Activated CD4-positive, alpha-beta T cell treated with anti-CD3 and anti-CD28 coated beads, Interleukin-2, amount 50 U/mL, for 16 hours (primary cell): ENCODE data around the gene PCDHGC5.

Experiments
- DNase-seq: peaks from one replicate; pipeline ENCODE4 v3.0.0-alpha.2; 2020

The PCDHGC5 gene

DNA sequence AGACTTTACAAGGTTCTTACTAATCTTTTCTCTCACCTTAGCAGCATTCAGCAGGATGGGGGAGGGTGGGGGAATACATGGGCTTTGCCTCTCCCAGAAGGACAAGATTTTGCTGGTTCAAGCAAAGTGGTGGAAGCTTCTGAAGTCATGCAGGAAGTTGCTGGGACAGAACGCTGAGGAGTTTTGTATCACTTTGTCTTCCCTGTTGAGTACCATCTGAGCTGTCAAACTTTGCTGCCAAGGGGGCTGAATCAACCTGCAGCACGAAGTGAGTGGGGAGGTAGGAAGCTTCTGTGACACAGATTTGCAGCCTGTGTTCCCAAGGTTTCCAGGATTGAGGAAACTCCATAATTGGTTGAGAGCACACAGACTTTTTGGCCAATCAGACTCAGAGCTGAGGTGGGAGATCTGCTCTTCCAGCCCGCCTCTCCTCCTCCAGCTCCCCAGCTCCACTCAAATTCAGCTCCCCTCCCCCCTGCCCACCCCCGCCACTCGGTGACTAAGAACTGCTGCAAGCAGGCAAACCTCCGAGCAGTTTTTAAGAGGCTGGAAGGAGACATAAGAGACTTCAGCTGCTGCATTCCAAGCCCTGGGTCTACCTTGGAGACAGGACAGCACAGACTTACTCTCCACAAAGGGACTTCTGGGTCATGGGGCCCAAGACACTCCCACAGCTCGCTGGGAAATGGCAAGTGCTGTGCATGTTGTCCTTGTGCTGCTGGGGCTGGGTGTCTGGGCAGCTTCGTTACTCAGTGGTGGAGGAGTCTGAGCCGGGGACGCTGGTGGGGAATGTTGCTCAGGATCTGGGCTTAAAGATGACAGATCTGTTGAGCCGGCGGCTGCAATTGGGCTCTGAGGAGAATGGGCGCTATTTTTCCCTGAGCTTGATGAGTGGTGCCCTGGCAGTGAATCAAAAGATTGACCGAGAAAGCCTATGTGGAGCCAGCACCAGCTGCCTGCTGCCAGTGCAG, at the start of gene PCDHGC5:
TSS of gene PCDHGC5 (plus strand) at position 491 of the 971 bp plus-strand sequence. CDS start at position 651, 160 bp downstream.
- DNase-seq = no peak

DNA sequence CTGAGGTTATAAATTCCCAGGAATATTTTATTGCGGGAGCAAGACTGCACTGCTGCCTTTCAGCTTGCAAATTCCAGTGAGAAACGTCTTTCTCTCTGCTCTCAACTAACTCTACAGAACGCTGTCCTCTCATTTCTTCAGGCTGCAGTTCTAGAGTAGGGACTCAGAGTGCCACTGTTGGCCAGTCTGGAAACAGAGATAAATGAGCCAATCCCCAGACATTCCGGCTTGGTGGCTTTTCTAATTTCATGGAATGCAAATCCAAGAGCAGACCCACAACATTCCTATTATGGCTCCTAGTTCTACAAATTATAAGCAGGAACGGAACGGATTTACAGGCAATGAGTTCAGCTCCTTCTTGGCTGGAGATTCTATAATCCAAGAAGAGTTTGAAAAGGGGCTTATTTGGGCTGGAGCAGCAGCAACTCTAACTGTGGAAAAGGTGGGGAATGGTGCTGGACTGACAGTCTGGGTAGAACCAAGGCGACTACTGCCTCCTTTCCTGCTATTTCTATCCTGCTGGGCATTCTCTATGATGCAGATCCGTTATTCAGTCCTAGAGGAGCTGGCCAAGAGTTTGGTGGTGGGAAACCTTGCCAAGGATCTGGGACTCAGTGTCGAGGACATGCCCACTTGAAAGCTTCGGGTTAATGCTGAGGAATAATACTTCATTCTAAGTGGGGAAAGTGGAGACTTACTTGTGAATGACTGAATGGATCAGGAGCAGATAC, 49.3 kb upstream of the PCDHGC5 start:
- DNase-seq = no peak

- DNase-seq = no peak
Observed at GRCh38 chr5:141440341-141440740, 48.5 kb upstream of the PCDHGC5 start.

- DNase-seq = no peak
Observed at GRCh38 chr5:141441571-141442170, 47.2 kb upstream of the PCDHGC5 start.

GRCh38 chr5:141465351-141465750, 23.5 kb upstream of the PCDHGC5 start:
- DNase-seq = no peak

DNA sequence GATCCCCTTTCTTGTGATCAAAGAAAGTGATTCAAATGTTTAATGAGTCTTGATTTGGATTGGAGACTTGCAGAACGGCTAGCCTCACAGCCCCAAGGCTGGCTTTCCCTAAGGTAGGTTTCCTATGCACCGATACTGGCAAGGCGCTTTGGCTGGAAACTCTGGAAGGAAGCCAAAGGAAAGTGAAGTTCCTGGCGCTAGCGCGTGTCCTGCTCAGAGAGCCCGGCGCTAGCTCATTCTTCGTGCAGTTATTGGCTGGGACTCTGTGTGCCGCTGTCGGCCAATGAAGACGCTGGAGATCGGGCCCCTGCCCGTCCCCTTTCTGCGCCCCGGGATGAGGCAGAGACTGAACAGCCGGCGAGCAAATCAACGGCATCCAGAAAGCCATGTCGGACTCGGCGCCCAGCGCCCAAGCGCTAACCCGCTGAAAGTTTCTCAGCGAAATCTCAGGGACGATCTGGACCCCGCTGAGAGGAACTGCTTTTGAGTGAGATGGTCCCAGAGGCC, 13.2 kb upstream of the PCDHGC5 start, which contains the start of gene PCDHGC3:
TSS of gene PCDHGC3 (plus strand) at position 342 of the 507 bp plus-strand sequence. CDS start at position 493, 151 bp downstream.
- DNase-seq = peak; percentile 42

- no peak for DNase-seq
Observed at GRCh38 chr5:141476132-141476911, 12.6 kb upstream of the PCDHGC5 start.

- DNase-seq = no peak
Observed at GRCh38 chr5:141477044-141477575, 11.8 kb upstream of the PCDHGC5 start.

GRCh38 chr5:141477815-141478214, 11.1 kb upstream of the PCDHGC5 start:
- no peak for DNase-seq

GRCh38 chr5:141478321-141478945, 10.4 kb upstream of the PCDHGC5 start:
- DNase-seq = peak; percentile 14

DNA sequence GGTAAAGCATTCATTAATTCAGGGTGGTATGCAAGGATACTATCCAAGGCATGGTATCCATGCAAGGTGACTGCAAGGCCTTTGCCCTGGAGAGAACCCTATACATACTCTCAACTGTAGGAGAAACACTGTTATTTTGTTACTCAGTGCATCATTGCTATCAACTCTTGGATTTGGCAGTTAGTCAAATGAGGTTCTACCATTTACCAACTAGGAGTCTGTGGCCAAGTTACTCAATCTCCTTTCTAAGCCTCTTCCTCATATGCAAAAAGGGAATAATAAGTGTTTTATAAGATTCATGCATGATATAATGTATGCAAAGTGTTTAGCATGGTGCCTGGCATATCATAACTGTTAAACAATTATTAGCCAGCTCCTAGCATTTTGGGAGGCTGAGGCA, 9.1 kb upstream of the PCDHGC5 start:
- DNase-seq = no peak

DNA sequence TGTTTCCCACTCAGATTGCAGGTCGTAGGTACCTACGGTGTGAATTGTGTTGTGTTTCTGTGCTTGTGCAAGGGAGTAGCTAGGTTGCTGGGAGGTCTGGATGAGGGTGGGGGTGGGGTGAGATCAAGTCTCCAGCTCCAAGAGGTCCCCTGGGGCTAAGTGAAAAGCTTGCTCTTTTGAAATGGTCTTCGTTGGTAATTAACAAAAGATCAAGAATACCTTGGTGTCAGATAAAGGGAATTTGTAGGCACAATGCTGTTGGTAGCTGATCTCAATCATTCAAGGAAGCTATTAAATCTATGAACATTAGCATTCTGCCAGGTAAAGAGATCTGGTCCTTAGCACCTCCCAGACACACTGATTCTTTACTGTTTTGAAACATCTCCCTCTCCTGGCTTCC, 5.0 kb upstream of the PCDHGC5 start:
- DNase-seq = no peak

GRCh38 chr5:141484310-141484640, 4.6 kb upstream of the PCDHGC5 start:
- DNase-seq = no peak

- no peak for DNase-seq
Observed at GRCh38 chr5:141484641-141485311, 4.1 kb upstream of the PCDHGC5 start, which contains the start of gene PCDHGC4. Gene PCDHGC4, plus strand, starts transcription at chr5:141485030. Its CDS starts 144 bp downstream, at chr5:141485174.

- DNase-seq = no peak
Observed at GRCh38 chr5:141485321-141486055, 3.4 kb upstream of the PCDHGC5 start.

- no peak for DNase-seq
Observed at GRCh38 chr5:141486091-141486490, 2.8 kb upstream of the PCDHGC5 start.

GRCh38 chr5:141487131-141487530, 1.8 kb upstream of the PCDHGC5 start:
- DNase-seq = no peak

DNA sequence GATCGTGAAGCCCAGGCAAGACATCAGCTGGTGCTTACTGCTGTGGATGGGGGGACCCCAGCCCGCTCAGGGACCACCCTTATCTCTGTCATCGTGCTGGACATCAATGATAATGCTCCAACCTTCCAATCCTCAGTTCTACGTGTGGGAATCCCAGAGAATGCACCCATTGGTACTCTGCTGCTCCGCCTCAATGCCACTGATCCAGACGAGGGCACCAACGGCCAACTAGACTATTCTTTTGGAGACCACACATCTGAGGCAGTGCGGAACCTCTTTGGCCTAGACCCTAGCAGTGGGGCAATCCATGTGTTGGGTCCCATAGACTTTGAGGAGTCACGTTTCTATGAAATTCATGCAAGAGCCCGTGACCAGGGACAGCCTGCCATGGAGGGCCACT, 960 bp downstream of the PCDHGC5 start:
- no peak for DNase-seq

GRCh38 chr5:141490271-141490670, 1.4 kb downstream of the PCDHGC5 start:
- DNase-seq = no peak

- no peak for DNase-seq
Observed at GRCh38 chr5:141490771-141491170, 1.9 kb downstream of the PCDHGC5 start.
